Lung (tissue), 12 donors: Measurements from ENCODE around the gene AP1G2. TPM values are rescaled to one million over a fixed set of nuclear protein-coding genes. Genes with fewer than 3 reads are reported as not detected.
"Not testable (repeated sequence)": the region's sequence is repeated elsewhere in the genome, so short reads cannot be mapped to it uniquely, and the experiment has no call there.

Experiments
- ATAC-seq: fragments of 200-7000 bp; cut with Tn5 transposase; one replicate; pipeline ENCODE4 v1.9.1; 2020; ENCODE audit warnings: moderate number of reproducible peaks; ENCODE audit not compliant: insufficient read depth, low FRiP score
- DNase-seq, 3 donors: peaks; one replicate each; pipeline ENCODE4 v3.0.0-alpha.2; 2013 to 2017
- H3K27ac ChIP-seq, 2 donors: one replicate each; pipeline ENCODE4 v1.5.1; 2013; ENCODE audit warnings: mild to moderate bottlenecking in 2 of 2, moderate library complexity in 2 of 2, control low read depth in 1 of 2, inconsistent platforms in 1 of 2, low read depth in 1 of 2, low read length in 1 of 2
- H3K27me3 ChIP-seq, 3 donors: one replicate each; pipeline ENCODE4 v1.5.1; 2013; ENCODE audit warnings: low read length in 2 of 3; ENCODE audit not compliant: control insufficient read depth in 3 of 3, insufficient read depth in 3 of 3
- H3K36me3 ChIP-seq, 4 donors: one replicate each; pipeline ENCODE4 v1.5.1; 2013; ENCODE audit warnings: low read length in 4 of 4, mild to moderate bottlenecking in 1 of 4, moderate library complexity in 1 of 4; ENCODE audit not compliant: control insufficient read depth in 4 of 4, insufficient read depth in 4 of 4
- H3K4me1 ChIP-seq, 5 donors: one replicate each; pipeline ENCODE4 v1.5.1; 2013; ENCODE audit warnings: low read length in 5 of 5, mild to moderate bottlenecking in 2 of 5, moderate library complexity in 1 of 5; ENCODE audit not compliant: control insufficient read depth in 5 of 5, insufficient read depth in 5 of 5
- H3K4me3 ChIP-seq: one replicate; pipeline ENCODE4 v1.5.1; 2013; ENCODE audit warnings: mild to moderate bottlenecking, control low read depth, moderate library complexity
- H3K9ac ChIP-seq, 2 donors: one replicate each; pipeline ENCODE4 v1.5.1; 2013; ENCODE audit warnings: low read length in 2 of 2, control low read depth in 1 of 2; ENCODE audit not compliant: insufficient read depth in 1 of 2
- H3K9me3 ChIP-seq, 4 donors: one replicate each; pipeline ENCODE4 v1.5.1; 2013; ENCODE audit warnings: low read length in 3 of 4, mild to moderate bottlenecking in 1 of 4, moderate library complexity in 1 of 4; ENCODE audit not compliant: control insufficient read depth in 4 of 4, insufficient read depth in 3 of 4
- CTCF ChIP-seq: IDR thresholded peaks from 2 replicates; pipeline ENCODE4 v1.5.1; 2012; ENCODE audit warnings: mild to moderate bottlenecking; ENCODE audit errors: control extremely low read depth, extremely low read depth
- WGBS, 2 donors: extraction: QIAGEN DNeasy Blood & Tissue Kit; methylation state at CpG; one replicate each; pipeline ENCODE4 v1.1.7; 2013; 5-methylcytosine and 5-hydroxymethylcytosine counted together
- polyA plus RNA-seq, 2 donors: library from polyadenylated mRNA; stranded (reverse); fragments of 200-250 nt; gene quantifications; one replicate each; pipeline ENCODE4 v1.2.1, GENCODE V29; 2013
- total RNA-seq, 2 donors: library from RNA; depleted of rRNA in 1 of 2; stranded (reverse); fragments of >200 nt in 1 of 2; gene quantifications; one replicate each; pipeline ENCODE4 v1.2.1, GENCODE V29; 2014 to 2021
- donor health status: control.
- donor health status: control.
- donor health status: Bipolar disorder and iron deficiency.
- donor health status: healthy.
- donor health status: DM: yes; HTN: yes; CAD: no.

AP1G2 gene
- total and polyA plus RNA-seq, 4 donors: 48.0 to 106 (median 81.8) TPM

- DNase-seq: no peak
- Histone ChIP-seq H3K36me3 (no peaks in the 10 kb centered on the region), H3K27ac (no peak overlapping the region), H3K4me3 (no peak overlapping the region), H3K9me3 (peaks cover 0 to 2% (median 0%) of the 10 kb centered on the region in 4 donors), H3K9ac (no peak overlapping the region), H3K4me1 (no peaks in the 10 kb centered on the region), H3K27me3 (no peaks in the 10 kb centered on the region)
- TF ChIP-seq CTCF: no peak
- no peak for ATAC-seq
These were observed 33.8 kb upstream of the AP1G2 start for GRCh38 chr14:23601424-23601823.

GRCh38 chr14:23600806-23601205, 33.2 kb upstream of the AP1G2 start:
- no peaks in the 10 kb centered on the region for H3K27me3 ChIP-seq
- H3K27ac ChIP-seq: no peak overlapping the region
- no peak overlapping the region for H3K9ac ChIP-seq
- H3K36me3 ChIP-seq: no peaks in the 10 kb centered on the region
- TF ChIP-seq CTCF: no peak
- no peaks in the 10 kb centered on the region for H3K4me1 ChIP-seq
- peaks cover 0 to 2% (median 0%) of the 10 kb centered on the region in 4 donors for H3K9me3 ChIP-seq
- 98 to 99% methylated on average over 1 of the region's 1 CpG for WGBS, 2 donors
- no peak overlapping the region for H3K4me3 ChIP-seq
- no peak for DNase-seq
- no peak for ATAC-seq

- Histone ChIP-seq H3K27me3 (no peaks in the 10 kb centered on the region), H3K9ac (no peak overlapping the region), H3K9me3 (peaks cover 0 to 2% (median 0%) of the 10 kb centered on the region in 4 donors), H3K4me3 (no peak overlapping the region), H3K27ac (no peak overlapping the region), H3K36me3 (no peaks in the 10 kb centered on the region), H3K4me1 (no peaks in the 10 kb centered on the region)
- DNase-seq (no peak), ATAC-seq (no peak)
- 88 to 98% methylated on average over 2 of the region's 2 CpGs for WGBS, 2 donors
- no peak for TF ChIP-seq CTCF
These were observed 32.7 kb upstream of the AP1G2 start for GRCh38 chr14:23600322-23600707.

GRCh38 chr14:23594191-23594590, 26.6 kb upstream of the AP1G2 start:
- not testable (repeated sequence) for H3K4me3 ChIP-seq, ATAC-seq, DNase-seq, H3K9ac ChIP-seq, H3K9me3 ChIP-seq, H3K4me1 ChIP-seq, H3K27ac ChIP-seq, H3K27me3 ChIP-seq, H3K36me3 ChIP-seq
- WGBS, 2 donors: 65 to 82% methylated on average over 3 of the region's 3 CpGs
